HG02981 (cell line): ENCODE measurements around the gene ANGPTL2.
"Not testable (repeated sequence)": the region's sequence is repeated elsewhere in the genome, so short reads cannot be mapped to it uniquely, and the experiment has no call there.

Source experiments
- ATAC-seq: cut with Tn5 transposase; IDR thresholded peaks from one replicate; pipeline ENCODE4 v1.9.1; 2021; ENCODE audit warnings: mild to moderate bottlenecking, moderate library complexity; ENCODE audit not compliant: unreplicated experiment

Gene ANGPTL2

GRCh38 chr9:127122176-127123063 is at the start of gene ANGPTL2:
ANGPTL2 (minus strand) TSS chr9:127122635; CDS start chr9:127108731, 13,904 bp downstream.
- no peak for ATAC-seq

GRCh38 chr9:127171348-127171747 is 48.9 kb upstream of the ANGPTL2 start:
- not testable (repeated sequence) for ATAC-seq

- no peak for ATAC-seq
Observed at GRCh38 chr9:127170652-127171051, 48.2 kb upstream of the ANGPTL2 start.

- ATAC-seq, result no peak
Observed at GRCh38 chr9:127170103-127170502, 47.7 kb upstream of the ANGPTL2 start.

- no peak for ATAC-seq
Observed at GRCh38 chr9:127169575-127169883, 47.1 kb upstream of the ANGPTL2 start.

GRCh38 chr9:127168756-127169574 is 46.5 kb upstream of the ANGPTL2 start:
- ATAC-seq, result no peak

GRCh38 chr9:127167560-127168326 is 45.3 kb upstream of the ANGPTL2 start:
- ATAC-seq, result no peak

GRCh38 chr9:127166651-127167524 is 44.5 kb upstream of the ANGPTL2 start:
- peak; percentile 65 for ATAC-seq

- peak; percentile 7 for ATAC-seq
Observed at GRCh38 chr9:127166111-127166510, 43.7 kb upstream of the ANGPTL2 start.

- no peak for ATAC-seq
Observed at GRCh38 chr9:127165116-127165515, 42.7 kb upstream of the ANGPTL2 start.

- no peak for ATAC-seq
Observed at GRCh38 chr9:127163409-127163808, 41.0 kb upstream of the ANGPTL2 start.

- no peak for ATAC-seq
Observed at GRCh38 chr9:127162864-127163365, 40.5 kb upstream of the ANGPTL2 start.

GRCh38 chr9:127162046-127162863 is 39.8 kb upstream of the ANGPTL2 start:
- ATAC-seq, result no peak

- ATAC-seq, result no peak
Observed at GRCh38 chr9:127161081-127161624, 38.7 kb upstream of the ANGPTL2 start.

GRCh38 chr9:127159949-127160610 is 37.6 kb upstream of the ANGPTL2 start:
- no peak for ATAC-seq

GRCh38 chr9:127159325-127159801 is 36.9 kb upstream of the ANGPTL2 start:
- no peak for ATAC-seq

GRCh38 chr9:127158786-127159324 is 36.4 kb upstream of the ANGPTL2 start:
- ATAC-seq, result no peak
